ENCODE results near the gene LBP.
"Not testable (repeated sequence)": the region's sequence is repeated elsewhere in the genome, so short reads cannot be mapped to it uniquely, and the experiment has no call there.

DNA sequence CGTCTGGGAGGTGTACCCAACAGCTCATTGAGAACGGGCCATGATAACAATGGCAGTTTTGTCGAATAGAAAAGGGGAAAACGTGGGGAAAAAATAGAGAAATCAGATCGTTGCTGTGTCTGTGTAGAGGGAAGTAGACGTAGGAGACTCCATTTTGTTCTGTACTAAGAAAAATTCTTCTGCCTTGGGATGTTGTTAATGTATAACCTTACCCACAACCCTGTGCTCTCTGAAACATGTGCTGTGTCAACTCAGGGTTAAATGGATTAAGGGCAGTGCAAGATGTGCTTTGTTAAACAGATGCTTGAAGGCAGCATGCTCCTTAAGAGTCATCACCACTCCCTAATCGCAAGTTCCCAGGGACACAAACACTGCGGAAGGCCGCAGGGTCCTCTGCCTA is 61.5 kb downstream of the LBP start:
- not testable (repeated sequence) for TF ChIP-seq POLR2A (IDR thresholded peaks at IDR 0.05)
- TF ChIP-seq, protein P1, sequence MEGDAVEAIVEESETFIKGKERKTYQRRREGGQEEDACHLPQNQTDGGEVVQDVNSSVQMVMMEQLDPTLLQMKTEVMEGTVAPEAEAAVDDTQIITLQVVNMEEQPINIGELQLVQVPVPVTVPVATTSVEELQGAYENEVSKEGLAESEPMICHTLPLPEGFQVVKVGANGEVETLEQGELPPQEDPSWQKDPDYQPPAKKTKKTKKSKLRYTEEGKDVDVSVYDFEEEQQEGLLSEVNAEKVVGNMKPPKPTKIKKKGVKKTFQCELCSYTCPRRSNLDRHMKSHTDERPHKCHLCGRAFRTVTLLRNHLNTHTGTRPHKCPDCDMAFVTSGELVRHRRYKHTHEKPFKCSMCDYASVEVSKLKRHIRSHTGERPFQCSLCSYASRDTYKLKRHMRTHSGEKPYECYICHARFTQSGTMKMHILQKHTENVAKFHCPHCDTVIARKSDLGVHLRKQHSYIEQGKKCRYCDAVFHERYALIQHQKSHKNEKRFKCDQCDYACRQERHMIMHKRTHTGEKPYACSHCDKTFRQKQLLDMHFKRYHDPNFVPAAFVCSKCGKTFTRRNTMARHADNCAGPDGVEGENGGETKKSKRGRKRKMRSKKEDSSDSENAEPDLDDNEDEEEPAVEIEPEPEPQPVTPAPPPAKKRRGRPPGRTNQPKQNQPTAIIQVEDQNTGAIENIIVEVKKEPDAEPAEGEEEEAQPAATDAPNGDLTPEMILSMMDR (IDR thresholded peaks at IDR 0.05 in 8 of 11, conservative IDR thresholded peaks at IDR 0.05 in 3 of 11) = not testable (repeated sequence)

Measured in spleen (tissue), 7 donors.